OCI-M2 (cell line): ENCODE results near the gene CLSTN3.

Experiments
- DNase-seq: peaks from one replicate; lab custom pipeline; 2025; ENCODE audit not compliant: unreplicated experiment; lab: John Stamatoyannopoulos, UW

The CLSTN3 gene

DNA sequence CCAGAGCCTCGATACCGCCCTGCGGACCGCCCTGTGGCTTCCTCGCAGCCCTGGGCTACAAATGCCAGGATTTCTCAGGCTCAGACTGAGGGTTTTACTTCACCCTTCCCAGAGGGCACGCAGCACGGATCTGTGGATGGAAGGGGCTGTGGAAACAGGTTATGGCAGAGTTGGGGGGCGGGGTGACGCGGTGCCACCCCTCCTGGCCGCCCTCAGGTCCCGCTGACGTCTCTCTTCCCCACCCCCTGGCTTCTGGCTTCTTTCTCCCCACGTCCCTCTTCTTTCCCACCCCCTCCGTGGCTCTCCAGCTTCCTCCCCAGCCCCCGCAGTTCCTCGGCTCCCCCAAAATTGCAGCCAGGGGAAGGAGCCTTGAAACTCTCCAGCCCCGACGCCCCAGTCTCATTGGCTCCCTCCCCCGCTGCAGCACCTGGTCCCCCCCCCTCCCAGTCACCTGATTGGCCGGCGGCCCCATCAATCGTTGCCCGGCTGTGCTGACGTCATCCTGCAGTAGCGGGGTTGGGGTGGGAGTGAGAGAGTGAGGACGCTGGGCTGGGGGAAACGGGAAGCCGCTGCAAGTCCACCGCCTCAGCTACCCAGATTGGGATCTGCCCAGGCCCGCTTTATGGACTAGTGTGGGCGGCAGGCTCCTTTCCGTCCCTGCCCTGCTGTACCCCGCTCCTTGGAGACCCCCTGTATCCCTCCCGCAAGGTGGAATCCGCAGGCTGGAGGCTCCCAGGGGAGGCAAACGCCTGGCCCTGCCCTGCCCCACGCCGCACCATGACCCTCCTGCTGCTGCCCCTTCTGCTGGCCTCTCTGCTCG, at the start of gene CLSTN3:
Gene CLSTN3, plus strand, starts transcription at position 500 of the 820 bp plus-strand sequence. Its CDS starts 278 bp downstream, at position 778.
- DNase-seq: no peak

- no peak for DNase-seq
Observed at GRCh38 chr12:7081037-7081436, 49.1 kb upstream of the CLSTN3 start.

- no peak for DNase-seq
Observed at GRCh38 chr12:7083125-7083524, 47.0 kb upstream of the CLSTN3 start.

DNA sequence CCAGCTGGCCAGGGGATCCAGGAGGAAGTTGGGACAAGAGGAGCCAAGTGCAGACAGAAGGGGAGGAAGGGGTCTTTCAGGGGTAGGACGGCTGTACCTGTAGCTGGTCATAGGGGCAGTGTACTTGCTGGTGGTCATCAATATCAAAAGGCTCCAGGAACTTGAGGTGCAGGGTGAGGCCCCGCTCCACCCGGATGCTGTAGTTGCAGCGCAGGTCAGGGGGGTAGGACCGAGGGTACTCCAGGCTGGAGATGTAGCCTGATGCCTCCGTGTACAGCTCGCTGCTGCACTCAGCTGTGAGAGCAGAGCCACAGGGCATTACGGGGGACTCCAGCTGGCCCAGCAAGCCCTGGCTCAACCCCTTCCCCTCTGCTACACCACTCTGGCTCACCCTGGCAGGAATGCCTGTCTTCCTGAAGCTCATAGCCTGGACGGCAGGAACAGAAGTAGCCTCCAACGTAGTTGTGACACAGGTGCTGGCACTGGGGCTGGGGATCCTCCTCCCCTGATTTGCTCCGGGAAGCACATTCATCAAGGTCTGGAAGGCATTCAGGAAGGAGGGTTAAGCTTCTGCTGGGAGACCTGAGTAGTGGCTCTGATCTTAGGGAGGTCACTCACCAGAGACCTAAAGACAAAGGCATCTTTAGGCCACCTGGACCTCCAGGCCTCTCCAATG, 40.8 kb upstream of the CLSTN3 start:
- DNase-seq: no peak

DNA sequence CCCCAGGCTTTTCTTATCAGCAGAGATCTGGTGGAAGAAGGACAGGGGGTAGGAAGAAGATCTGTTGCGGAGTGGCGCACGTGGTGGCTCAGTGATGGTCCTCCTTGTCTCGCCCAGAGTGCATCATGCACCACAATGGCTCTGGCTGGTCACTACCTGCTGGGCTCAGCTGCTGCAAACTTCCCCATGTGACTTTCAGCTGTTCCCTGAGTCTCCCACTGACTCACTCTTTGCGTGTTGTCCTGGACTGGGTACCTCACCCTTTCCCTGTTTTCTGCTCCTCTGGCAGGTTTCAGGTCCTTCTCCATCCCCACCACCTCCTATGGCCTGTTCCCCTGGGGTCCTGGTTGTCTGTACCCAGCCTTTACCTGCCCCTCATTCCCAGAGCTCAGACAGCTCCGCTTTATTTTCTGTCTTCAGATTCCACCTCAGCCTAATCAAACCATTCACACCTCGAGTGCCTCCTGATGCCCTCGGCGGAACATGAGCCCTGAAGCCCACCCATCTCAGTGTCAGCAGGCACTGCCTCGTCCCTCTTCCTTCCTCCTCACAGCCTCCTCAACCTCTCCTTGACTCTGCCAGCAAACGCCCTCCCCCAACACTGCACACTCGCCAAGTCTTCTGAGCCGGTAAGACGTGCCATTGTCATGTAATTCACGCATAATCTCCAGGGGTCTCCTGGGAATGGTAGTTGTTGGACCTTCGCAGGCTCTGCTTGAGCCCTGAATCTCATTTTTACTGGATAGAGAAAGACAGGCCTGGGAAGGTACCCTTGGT, 39.8 kb upstream of the CLSTN3 start:
- DNase-seq: no peak

DNA sequence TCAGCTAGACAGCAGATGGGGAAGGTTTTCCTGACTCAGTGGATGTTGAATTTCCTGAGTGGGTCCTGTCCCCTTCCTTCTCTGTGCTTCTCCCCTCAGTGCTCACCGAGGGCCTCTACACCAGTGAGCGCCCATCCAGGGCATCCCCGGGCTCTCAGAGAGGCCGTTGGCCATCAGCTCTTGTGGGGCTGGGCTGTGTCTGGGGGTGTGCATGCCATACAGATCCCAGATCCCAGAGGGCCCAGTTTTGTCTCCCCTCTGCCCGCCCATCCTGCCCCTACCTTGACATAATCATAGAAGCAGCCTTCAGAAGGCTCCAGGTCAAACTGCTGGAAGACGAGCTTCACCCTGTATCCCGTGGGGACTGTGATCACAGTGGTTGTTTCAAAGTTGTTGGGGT, 39.0 kb upstream of the CLSTN3 start:
- no peak for DNase-seq

DNA sequence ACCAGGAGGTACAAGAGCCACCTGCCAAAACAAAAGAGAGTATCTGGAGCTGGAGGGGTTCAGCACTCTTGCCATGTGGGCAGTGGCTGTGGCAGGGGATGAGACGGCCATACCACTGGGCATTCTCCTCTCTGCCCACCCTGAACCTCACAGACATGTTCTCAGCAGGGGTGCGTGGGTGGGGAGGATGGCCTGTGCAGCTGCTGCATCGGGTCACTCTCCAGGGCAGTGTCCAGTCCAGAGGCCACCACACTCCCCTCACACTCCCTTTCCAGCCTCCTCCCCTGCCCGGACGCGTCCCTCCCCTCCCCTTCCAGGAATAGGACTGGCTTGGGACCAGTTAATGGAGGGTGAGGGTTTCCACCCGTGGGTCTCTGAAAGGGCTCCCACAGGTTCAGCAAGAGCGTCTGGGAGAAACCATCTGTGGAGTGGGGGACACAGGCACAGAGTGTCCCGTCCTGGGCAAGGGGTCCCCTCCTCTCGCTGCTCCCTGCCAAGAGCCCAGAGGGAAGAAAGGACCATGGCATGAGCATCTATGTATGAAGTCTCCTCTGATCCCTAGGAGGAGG, 38.4 kb upstream of the CLSTN3 start:
- DNase-seq: no peak

DNA sequence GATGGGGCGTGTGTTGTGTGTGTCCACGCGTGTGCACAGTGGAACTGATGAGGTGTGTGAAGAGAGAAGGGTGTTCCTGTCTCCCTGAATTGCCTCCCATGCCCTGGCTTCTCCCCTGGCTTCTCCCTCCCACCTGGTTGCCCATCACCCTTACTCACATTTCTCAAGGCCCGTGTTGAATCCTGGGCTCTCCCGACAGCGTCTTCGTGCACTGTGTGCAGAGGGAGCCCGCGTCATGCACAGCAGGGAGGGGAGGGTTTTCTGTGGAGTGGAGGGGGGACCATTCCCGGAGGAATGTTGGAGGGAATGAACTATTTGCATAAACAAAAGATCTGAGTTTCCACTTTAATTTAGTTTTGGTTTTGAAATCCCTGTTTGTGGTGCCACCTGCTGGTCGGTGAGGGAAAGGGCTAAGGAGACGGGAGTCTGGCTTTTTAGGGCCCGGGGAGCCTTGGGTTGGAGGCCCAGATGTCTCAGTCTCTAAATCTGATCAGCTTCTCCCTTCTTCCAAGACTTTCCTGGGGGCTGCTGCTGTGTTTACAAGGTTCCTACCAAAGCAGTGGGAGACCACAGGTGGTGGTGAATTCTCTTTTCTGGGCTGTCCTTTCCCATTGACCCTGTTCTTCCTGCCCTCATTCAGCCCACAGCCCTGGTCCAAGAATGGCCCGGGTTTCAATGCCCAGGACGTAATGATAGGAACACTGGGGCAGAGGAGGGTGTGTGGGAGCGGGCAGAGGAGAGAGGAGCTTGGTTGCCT, 37.8 kb upstream of the CLSTN3 start, which contains the start of gene C1R:
Gene C1R, minus strand, starts transcription at position 217 of the 757 bp plus-strand sequence. Its CDS starts 57 bp downstream, at position 160.
- DNase-seq: no peak

DNA sequence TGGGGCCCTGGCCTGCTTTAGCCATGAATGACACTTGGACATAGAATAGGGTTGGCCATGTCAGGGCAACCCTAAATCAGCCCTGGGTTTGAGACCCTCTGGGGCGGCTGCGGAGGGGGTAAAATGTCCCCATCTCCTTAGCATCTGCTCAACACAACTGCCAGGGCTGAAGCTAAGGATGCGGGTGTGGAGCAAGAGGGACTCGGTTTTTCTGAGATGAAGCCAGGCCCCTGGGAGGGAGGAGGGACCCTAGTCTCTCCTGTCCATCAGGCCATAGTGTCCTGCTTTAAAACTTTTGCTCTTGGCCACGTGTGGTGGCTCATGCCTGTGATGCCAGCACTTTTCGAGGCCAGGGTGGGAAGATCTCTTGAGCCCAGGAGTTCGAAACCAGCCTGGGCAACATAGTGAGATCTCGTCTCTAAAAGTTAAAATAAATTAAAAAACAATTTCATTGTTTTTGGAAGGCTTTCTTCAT, 37.1 kb upstream of the CLSTN3 start:
- no peak for DNase-seq

GRCh38 chr12:7093486-7093885, 36.7 kb upstream of the CLSTN3 start:
- no peak for DNase-seq

- no peak for DNase-seq
Observed at GRCh38 chr12:7093892-7094291, 36.3 kb upstream of the CLSTN3 start.

DNA sequence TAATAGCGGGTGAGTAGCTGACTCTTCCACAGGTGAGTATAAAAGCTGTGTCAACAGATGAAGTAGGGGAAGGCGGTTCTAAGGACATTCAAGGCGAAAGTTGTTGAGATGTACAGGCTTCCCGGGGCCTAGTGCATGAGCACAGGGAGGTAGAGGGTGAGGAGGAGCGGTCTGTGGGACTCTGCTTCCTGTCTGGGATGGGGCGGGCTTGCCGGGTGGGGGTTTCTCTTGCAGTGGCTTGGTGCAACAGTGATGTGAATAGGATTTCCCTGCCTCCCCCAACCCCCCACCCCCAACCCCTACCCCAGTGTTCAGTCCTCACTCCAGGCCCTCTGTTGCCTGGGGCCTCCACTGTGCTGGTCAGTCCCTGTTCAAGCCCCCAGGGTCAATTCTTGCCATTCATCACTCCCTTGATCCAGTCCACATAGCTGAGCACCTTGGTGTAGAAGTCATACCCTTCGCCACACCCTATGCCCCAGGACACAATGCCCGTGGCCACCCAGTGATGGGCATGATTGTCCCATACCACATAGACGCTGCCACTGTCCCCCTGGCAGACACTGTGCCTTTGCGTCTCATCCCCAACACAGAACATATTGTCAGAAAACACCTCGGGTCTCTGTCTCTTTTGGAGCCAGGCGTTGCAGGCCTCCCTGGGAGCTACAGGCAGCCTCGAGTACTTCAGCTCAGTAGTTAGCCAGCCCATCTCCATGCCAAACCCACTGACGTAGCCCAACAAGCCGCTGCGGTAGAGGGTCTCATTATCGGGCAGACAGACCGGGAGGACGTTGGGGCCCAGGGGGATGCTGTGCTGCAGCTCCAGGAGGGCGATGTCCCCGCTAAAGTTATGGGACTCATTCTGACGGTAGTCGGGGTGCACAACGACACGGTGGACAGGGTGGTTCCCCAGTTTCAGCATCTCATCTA, 33.9 kb upstream of the CLSTN3 start:
- DNase-seq: no peak

DNA sequence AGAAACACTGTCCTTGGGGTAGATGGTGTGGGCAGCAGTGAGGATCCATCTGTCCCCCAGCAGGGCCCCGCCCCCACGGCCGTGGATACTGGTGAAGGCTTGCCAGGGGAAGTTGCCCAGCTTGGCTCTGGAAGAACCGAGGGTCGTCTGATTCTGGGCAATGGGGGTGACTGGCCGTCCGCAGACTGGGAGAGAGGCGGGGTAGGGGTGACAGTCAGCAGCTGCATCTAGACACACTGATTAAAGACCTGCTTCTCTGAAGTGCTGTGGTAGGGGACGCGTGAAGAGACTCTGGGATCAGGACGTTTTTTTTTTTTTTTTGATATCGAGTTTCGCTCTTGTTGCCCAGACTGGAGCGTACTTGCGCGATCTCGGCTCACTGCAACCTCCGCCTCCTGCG, 33.2 kb upstream of the CLSTN3 start:
- DNase-seq: no peak

DNA sequence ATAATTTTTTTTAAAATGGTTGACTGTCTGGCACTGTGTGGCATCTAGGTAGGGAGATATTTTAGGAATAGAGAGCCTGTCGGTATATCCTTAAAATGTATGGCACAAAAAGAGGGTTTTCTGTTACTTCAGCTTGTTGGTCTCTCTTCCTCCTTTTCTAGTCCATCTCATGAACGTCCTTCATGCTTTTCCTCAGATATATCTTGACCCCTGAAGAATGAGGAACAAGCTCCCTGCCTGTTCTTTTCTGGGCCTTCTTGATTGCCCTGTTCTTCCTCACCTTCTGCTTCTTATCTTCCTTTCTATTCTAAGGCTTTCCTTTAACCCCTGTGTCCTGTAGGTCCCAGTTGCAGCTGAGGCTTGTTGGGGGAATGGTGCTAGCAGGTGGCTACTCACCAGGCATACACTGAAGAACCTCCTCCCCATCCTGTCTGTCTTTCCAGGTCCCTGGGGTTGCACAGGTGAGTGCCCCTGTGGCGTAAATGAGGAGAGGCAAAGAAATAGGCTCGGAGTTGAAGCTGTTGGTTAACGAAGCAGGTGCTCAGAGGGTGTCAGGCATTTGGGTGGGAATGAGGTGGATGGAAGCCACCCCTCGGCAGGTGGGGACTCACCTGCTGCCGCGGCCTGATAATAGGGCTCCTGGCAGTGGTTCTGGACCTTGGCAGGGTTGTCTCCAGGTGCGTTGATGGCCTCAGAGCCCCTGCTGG, 30.7 kb upstream of the CLSTN3 start:
- no peak for DNase-seq

GRCh38 chr12:7100239-7100638, 29.9 kb upstream of the CLSTN3 start:
- no peak for DNase-seq

DNA sequence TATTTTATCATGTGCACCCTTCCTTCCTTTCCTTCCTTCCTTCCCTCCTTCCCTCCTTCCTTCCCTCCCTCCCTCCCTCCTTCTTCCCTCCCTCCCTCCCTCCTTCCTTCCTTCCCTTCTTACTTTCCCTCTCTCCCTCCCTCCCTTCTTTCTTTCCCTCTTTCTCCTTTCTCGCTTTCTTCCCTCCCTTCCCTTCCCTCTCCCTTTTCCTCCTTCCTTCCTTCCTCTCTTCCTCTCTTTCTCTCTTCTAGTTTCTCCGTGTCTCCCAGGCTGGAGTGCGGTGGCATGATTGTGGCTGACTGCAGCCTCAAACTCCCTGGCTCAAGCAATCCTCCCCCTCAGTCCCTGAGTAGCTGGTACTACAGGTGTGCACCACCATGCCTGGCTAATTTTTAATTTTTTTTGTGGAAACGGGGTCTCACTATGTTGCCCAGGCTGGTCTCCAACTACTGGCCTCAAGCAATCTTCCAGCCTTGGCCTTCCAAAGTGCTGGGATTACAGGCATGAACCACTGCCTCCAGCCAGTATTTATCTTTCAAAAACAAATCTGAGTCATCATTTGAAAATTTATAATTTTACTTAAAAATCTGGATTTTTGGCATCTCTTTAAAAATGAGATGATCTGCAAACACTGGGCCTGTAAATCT, 29.0 kb upstream of the CLSTN3 start:
- no peak for DNase-seq

DNA sequence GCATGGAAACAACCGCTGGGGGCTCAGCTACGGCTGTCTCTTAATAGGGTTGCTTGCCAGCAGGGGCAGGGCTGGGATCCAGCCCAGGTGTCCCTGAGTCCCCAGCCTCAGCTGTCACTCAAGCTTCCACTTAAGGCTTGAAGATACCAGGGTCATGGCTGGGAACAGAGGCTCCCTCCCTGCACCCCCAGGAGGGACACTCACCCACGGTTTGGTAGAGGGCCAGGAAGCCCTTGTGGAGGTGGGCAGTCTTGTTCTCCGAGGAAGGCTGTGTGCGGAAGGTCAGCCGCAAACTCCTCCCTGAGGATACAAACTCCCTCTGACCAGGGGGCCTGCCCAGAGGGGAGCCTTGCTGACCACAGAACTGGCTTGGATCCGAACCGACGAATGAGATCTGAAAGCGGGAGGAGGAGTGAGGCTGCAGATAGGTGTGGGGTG, 28.5 kb upstream of the CLSTN3 start:
- no peak for DNase-seq

GRCh38 chr12:7102582-7102981, 27.6 kb upstream of the CLSTN3 start:
- DNase-seq: no peak
